ENCODE data around the gene SIGLEC12.

DNA sequence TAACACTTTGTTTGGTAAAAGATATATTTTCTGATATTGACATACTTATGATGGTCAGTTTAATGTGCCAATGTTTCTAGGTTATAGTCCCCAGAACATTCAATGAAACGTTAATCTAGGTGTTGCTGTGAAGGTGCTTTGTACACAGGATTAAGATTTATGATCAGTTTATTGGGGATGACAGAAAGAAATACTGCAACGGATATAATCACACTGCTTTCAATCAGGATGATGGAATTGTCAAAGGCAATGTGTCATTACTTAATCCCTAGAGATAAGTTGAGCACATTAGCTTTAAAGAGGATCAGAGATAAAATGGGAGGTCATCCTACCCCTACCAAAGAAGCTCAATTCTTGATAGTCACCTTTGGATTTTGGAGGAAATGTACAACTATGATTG, 12.4 kb upstream of the SIGLEC12 start:
- peak; percentile 26 for TF ChIP-seq EZH2 (IDR thresholded peaks at IDR 0.05; ENCODE audit: borderline replicate concordance, low read depth, low read length, severe bottlenecking)
- TF ChIP-seq JUN (IDR thresholded peaks at IDR 0.05; ENCODE audit: borderline replicate concordance, insufficient read depth, insufficient read length, low read depth), result no peak
- TF ChIP-seq, protein P1, sequence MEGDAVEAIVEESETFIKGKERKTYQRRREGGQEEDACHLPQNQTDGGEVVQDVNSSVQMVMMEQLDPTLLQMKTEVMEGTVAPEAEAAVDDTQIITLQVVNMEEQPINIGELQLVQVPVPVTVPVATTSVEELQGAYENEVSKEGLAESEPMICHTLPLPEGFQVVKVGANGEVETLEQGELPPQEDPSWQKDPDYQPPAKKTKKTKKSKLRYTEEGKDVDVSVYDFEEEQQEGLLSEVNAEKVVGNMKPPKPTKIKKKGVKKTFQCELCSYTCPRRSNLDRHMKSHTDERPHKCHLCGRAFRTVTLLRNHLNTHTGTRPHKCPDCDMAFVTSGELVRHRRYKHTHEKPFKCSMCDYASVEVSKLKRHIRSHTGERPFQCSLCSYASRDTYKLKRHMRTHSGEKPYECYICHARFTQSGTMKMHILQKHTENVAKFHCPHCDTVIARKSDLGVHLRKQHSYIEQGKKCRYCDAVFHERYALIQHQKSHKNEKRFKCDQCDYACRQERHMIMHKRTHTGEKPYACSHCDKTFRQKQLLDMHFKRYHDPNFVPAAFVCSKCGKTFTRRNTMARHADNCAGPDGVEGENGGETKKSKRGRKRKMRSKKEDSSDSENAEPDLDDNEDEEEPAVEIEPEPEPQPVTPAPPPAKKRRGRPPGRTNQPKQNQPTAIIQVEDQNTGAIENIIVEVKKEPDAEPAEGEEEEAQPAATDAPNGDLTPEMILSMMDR (IDR thresholded peaks at IDR 0.05; ENCODE audit: extremely low read depth in 1 of 2, insufficient read depth in 1 of 2, low read depth in 1 of 2, low read length in 2 of 2), result no peak
- TF ChIP-seq, protein P2, sequence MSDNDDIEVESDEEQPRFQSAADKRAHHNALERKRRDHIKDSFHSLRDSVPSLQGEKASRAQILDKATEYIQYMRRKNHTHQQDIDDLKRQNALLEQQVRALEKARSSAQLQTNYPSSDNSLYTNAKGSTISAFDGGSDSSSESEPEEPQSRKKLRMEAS (IDR thresholded peaks at IDR 0.05; ENCODE audit: insufficient read depth, insufficient read length), result no peak
- TF ChIP-seq POLR2A (IDR thresholded peaks at IDR 0.05; ENCODE audit: low read depth, low read length), result no peak
- TF ChIP-seq GATA2 (IDR thresholded peaks at IDR 0.05; ENCODE audit: insufficient read depth, insufficient read length, low read depth, low read length), result no peak
- no peak for TF ChIP-seq POLR2AphosphoS5 (IDR thresholded peaks at IDR 0.05; ENCODE audit: insufficient read depth, low read depth, low read length)
- no peak for TF ChIP-seq MYC (IDR thresholded peaks at IDR 0.05; ENCODE audit: low read depth, low read length)
- TF ChIP-seq FOS (IDR thresholded peaks at IDR 0.05; ENCODE audit: borderline replicate concordance, insufficient read depth, low read length), result no peak
